PFSK-1 (cell line): ENCODE results near the gene ADAM11.

Source experiments
- FOXP2 ChIP-seq: optimal IDR thresholded peaks from 2 replicates; pipeline ENCODE3; 2011; ENCODE audit warnings: borderline replicate concordance, control low read depth, inconsistent platforms; ENCODE audit not compliant: insufficient read depth; ENCODE audit errors: extremely low read length, extremely low read depth
- POLR2AphosphoS5 ChIP-seq: IDR thresholded peaks from 2 replicates; pipeline ENCODE4 v1.6.1; 2012; ENCODE audit warnings: low read depth, mild to moderate bottlenecking, control low read depth, low read length, moderate library complexity
- SIN3A ChIP-seq: IDR thresholded peaks from 2 replicates; pipeline ENCODE4 v1.6.1; 2012; ENCODE audit warnings: mild to moderate bottlenecking, low read length, moderate library complexity, borderline replicate concordance; ENCODE audit not compliant: insufficient read depth
- TAF1 ChIP-seq: IDR thresholded peaks from 2 replicates; pipeline ENCODE4 v1.6.1; 2012; ENCODE audit warnings: low read length, control low read depth, borderline replicate concordance; ENCODE audit not compliant: insufficient read depth
- TF ChIP-seq, protein P1 (sequence below), 2 experiments: IDR thresholded peaks; 2 replicates each; pipeline versions ENCODE4 v1.6.1 to v1.8.0; 2011 to 2012; ENCODE audit warnings: low read depth in 2 of 2, low read length in 2 of 2, control low read depth in 1 of 2, inconsistent platforms in 1 of 2, mild to moderate bottlenecking in 1 of 2, moderate library complexity in 1 of 2; ENCODE audit not compliant: insufficient read depth in 1 of 2

The ADAM11 gene

DNA sequence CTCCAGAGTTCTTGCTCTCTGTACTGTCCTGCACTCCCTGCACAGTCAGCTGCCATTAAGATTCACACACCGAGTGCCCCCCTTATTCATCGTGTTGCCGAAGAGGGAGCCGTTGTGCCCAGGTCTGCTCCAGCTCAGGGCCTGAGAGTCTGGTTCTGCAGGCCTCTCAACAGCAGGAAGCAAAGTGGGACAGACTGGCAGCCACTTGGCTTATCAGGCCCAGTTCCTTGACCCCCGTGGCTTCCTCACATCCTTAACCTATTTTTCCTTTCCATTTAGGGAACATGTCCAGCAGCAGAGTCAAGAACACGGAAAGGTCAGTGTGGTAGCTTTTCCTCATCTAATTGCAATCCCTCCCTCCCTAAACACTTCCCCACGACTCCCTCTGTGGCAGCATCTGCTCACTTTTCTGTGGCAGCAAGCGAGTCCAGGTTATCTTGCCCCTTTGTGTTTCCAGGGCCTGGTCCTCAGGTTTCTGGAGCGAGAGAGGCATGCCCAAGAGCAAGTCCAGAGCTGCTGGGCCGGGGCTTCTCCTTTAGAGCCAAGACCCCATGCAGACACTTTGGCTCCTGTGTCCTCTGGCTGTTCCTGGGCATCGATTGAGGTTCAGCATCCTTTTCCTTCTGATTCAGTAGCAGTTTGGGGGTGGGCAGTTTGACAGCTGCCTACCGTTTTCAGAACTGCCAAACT is 22.1 kb upstream of the ADAM11 start:
- TF ChIP-seq POLR2AphosphoS5 (no peak), SIN3A (no peak), TAF1 (no peak), FOXP2 (no peak)
- TF ChIP-seq, protein P1, sequence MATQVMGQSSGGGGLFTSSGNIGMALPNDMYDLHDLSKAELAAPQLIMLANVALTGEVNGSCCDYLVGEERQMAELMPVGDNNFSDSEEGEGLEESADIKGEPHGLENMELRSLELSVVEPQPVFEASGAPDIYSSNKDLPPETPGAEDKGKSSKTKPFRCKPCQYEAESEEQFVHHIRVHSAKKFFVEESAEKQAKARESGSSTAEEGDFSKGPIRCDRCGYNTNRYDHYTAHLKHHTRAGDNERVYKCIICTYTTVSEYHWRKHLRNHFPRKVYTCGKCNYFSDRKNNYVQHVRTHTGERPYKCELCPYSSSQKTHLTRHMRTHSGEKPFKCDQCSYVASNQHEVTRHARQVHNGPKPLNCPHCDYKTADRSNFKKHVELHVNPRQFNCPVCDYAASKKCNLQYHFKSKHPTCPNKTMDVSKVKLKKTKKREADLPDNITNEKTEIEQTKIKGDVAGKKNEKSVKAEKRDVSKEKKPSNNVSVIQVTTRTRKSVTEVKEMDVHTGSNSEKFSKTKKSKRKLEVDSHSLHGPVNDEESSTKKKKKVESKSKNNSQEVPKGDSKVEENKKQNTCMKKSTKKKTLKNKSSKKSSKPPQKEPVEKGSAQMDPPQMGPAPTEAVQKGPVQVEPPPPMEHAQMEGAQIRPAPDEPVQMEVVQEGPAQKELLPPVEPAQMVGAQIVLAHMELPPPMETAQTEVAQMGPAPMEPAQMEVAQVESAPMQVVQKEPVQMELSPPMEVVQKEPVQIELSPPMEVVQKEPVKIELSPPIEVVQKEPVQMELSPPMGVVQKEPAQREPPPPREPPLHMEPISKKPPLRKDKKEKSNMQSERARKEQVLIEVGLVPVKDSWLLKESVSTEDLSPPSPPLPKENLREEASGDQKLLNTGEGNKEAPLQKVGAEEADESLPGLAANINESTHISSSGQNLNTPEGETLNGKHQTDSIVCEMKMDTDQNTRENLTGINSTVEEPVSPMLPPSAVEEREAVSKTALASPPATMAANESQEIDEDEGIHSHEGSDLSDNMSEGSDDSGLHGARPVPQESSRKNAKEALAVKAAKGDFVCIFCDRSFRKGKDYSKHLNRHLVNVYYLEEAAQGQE (IDR thresholded peaks at IDR 0.05; ENCODE audit: insufficient read depth in 1 of 2, low read depth in 2 of 2, low read length in 2 of 2), result no peak

DNA sequence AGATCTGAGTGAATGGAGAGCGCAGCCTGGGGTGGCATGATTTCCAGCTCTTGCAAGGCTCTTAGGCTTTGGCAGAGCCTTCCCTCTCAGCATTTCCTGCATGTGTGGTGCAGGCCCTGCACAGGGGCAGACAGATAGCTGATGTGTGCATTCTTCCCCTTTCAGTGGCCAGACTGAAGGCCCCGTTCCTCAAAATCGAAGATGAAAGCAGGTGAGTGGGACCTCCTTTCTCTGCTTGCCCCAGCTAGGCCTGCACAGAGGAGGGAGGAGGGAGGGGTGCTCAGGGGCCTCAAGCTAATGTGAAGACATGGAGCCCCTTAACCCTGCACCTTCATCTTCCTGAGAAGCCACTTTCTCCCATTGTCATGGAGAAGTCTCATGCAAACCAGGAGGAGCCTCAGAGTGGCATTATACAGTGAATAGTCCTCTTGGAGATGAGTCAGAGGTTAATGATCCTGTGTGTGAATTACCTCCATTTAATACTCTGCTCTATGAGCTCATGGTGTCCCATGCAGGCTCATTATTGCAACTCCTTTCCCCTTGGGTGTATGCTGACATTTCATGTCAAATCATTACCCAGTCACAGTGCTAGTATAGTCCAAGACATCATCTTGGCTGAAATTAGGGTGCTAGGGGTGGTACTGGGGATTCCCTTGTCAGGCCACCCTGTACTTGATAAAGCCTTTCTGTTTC is 20.4 kb upstream of the ADAM11 start:
- TF ChIP-seq FOXP2 (no peak), TAF1 (no peak), SIN3A (no peak), POLR2AphosphoS5 (no peak)
- TF ChIP-seq, protein P1 (IDR thresholded peaks at IDR 0.05; ENCODE audit: insufficient read depth in 1 of 2, low read depth in 2 of 2, low read length in 2 of 2), result no peak

DNA sequence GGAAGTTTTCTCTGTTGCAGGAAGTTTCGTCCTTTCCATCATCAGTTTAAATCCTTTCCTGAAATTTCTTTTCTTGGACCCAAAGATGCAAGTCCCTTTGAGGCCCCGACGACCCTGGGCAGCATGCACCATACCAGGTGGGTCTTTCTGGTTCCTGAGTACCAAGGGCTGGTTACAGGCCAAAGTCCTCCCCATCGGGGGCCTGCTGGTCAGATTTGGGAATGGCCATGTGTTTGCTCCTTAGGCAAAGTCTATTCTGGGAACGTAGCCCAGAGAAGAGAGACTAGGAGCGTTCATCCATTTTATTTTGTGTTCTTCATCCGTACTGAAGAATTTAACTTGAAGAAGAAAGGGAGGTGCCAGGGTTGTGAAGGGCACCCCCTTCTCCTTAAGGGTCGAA is 17.5 kb upstream of the ADAM11 start:
- no peak for TF ChIP-seq SIN3A
- TF ChIP-seq TAF1, result no peak
- TF ChIP-seq, protein P1 (IDR thresholded peaks at IDR 0.05; ENCODE audit: insufficient read depth in 1 of 2, low read depth in 2 of 2, low read length in 2 of 2), result no peak
- TF ChIP-seq POLR2AphosphoS5, result no peak
- no peak for TF ChIP-seq FOXP2

DNA sequence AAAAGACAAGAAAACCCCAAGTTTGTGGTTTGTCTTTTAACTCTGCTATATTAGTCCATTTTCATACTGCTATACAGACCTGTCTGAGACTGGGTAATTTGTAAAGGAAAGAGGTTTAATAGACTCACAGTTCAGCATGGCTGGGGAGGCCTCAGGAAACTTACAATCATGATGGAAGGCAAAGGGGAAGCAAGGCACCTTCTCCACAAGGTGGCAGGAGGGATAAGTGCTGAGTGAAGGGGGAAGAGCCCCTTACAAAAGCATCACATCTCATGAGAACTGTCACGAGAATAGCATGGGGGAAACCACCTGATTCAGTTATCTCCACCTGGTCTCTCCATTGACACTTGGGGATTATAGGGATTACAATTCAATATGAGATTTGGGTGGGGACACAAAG is 13.5 kb upstream of the ADAM11 start:
- TF ChIP-seq SIN3A, result no peak
- TF ChIP-seq, protein P1 (IDR thresholded peaks at IDR 0.05; ENCODE audit: insufficient read depth in 1 of 2, low read depth in 2 of 2, low read length in 2 of 2), result no peak
- no peak for TF ChIP-seq TAF1
- TF ChIP-seq FOXP2, result no peak
- TF ChIP-seq POLR2AphosphoS5, result no peak

DNA sequence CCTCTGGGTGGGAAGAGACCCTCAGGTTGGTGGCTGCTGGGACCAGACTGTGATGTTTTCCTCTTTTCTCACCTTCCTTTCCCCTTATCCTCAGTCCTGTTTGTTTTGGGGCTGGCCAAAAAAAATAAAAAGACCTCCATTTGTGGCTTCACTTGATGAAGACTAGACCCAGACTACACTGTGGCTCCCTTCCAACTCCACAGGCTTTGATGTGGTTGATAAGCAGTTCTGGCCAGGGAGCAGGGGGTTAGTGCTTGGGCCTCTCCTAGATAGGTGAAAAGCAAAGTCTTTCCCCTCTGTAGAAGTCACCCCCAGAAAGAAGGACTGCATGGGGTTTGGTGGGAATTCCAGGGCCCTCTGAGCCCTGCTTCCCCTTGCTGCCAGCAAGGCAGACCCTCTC is 11.2 kb upstream of the ADAM11 start:
- TF ChIP-seq SIN3A, result no peak
